ENCODE measurements around the gene CACNA1H. TPM values are rescaled to one million over a fixed set of nuclear protein-coding genes. Genes with fewer than 3 reads are reported as not detected.
"Not testable (repeated sequence)": the region's sequence is repeated elsewhere in the genome, so short reads cannot be mapped to it uniquely, and the experiment has no call there.

CACNA1H gene
- total and polyA plus RNA-seq, 12 donors, result 1.7 to 8.7 (median 2.5) TPM

DNA sequence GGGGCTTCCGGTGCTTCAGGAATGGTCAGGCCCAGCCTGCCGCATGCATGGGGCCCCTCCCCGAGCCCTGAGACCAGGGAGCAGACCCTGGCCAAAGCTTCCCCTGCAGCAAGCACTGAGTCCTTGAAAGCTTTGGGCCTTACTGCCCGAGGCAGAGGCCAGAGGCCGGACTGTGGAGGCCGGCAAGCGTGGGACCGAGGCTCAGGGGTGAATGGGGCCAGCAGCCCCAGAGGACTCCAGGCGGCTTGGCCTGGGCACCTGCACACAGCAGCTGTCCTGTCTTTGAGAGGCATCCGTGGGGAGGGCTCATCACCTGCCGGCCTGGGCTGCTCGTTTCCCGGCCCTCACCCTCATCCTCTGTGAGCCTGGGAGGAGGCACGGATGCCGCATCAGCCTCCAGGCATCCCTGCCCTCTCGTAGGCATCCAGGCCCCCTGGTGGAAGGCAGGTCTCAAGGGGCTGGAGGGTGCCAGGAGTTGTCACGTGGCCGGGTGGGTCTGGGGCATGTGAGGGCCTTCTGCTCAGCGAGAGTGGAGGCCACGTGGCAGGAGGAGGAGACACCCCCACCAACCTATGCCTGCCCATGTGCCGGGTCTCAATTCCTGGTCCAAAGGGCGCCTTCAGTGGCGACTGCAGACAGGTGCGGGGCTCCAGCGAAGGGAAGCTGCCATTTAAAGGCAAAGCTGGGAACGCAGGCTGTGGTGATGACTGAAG, 31.4 kb downstream of the CACNA1H start:
- H3K4me3 ChIP-seq, result no peak overlapping the region
- DNase-seq, result no peak
- H3K27ac ChIP-seq, result no peak overlapping the region
- H3K36me3 ChIP-seq, result no peaks in the 10 kb centered on the region
- 83 to 84% methylated on average over 26 of the region's 26 CpGs for WGBS, 2 donors
- no peak for ATAC-seq
- no peaks in the 10 kb centered on the region for H3K9me3 ChIP-seq
- H3K27me3 ChIP-seq, result peaks cover 0 to 32% (median 19%) of the 10 kb centered on the region in 7 donors
- intact Hi-C loops (cut with DNase I), result no loop called here
- TF ChIP-seq CTCF (IDR thresholded peaks at IDR 0.05), result no peak
- peaks cover 3 to 33% (median 12%) of the 10 kb centered on the region in 9 donors for H3K4me1 ChIP-seq

- TF ChIP-seq CTCF (IDR thresholded peaks at IDR 0.05), result no peak
- H3K4me3 ChIP-seq, result no peak overlapping the region
- no peak for DNase-seq
- intact Hi-C loops (cut with DNase I), result no loop called here
- 96 to 97% methylated on average over 18 of the region's 18 CpGs for WGBS, 2 donors
- H3K27me3 ChIP-seq, result peaks cover 0 to 31% (median 19%) of the 10 kb centered on the region in 7 donors
- ATAC-seq, result no peak
- H3K27ac ChIP-seq, result no peak overlapping the region
- H3K9me3 ChIP-seq, result no peaks in the 10 kb centered on the region
- H3K4me1 ChIP-seq, result peaks cover 3 to 33% (median 12%) of the 10 kb centered on the region in 9 donors
- H3K36me3 ChIP-seq, result no peaks in the 10 kb centered on the region
Measured at GRCh38 chr16:1184980-1185379, 32.1 kb downstream of the CACNA1H start.

- H3K27ac ChIP-seq; intact Hi-C loops (cut with DNase I); H3K9me3 ChIP-seq; H3K4me3 ChIP-seq; H3K36me3 ChIP-seq; ATAC-seq; DNase-seq: not testable (repeated sequence)
- 87 to 91% methylated on average over 41 to 86 of the region's 86 CpGs for WGBS, 2 donors
- H3K27me3 ChIP-seq, result peaks cover 0 to 31% (median 16%) of the 10 kb centered on the region in 7 donors
- H3K4me1 ChIP-seq, result peaks cover 3 to 32% (median 12%) of the 10 kb centered on the region in 9 donors
Measured at GRCh38 chr16:1185460-1186207, 32.7 kb downstream of the CACNA1H start.

- H3K4me1 ChIP-seq, result peaks cover 0 to 3% (median 0%) of the 10 kb centered on the region in 9 donors
- H3K36me3 ChIP-seq, result no peaks in the 10 kb centered on the region
- no peaks in the 10 kb centered on the region for H3K9me3 ChIP-seq
- TF ChIP-seq CTCF (IDR thresholded peaks at IDR 0.05), result no peak
- no peak overlapping the region for H3K27ac ChIP-seq
- H3K4me3 ChIP-seq, result no peak overlapping the region
- ATAC-seq (peak; percentile 58 to 76 (median 66)), DNase-seq (peak; percentile 45 to 56)
- H3K27me3 ChIP-seq, result peaks cover 0 to 12% (median under 1%) of the 10 kb centered on the region in 7 donors
- 43% methylated on average over 32 of the region's 32 CpGs for WGBS, 2 donors
- intact Hi-C loops (cut with DNase I), result no loop called here
Measured at GRCh38 chr16:1188432-1189189, 35.7 kb downstream of the CACNA1H start.
